H1 (cell line): ENCODE data around the gene SHLD1. TPM values are rescaled to one million over a fixed set of nuclear protein-coding genes. Genes with fewer than 3 reads are reported as not detected.

Source experiments
- CHD7 ChIP-seq: fragments of 300-600 bp; sonication (generic); IDR thresholded peaks from 2 replicates; pipeline ENCODE4 v1.7.1; 2012; ENCODE audit warnings: low read length, moderate library complexity, mild to moderate bottlenecking, inconsistent platforms; ENCODE audit not compliant: insufficient replicate concordance
- polyA plus RNA-seq, 7 experiments: library from polyadenylated mRNA; depleted of rRNA in 3 of 7; stranded (reverse) in 5 of 7; unstranded in 2 of 7; fragments of >200 nt in 5 of 7; fragments of 200-250 nt in 2 of 7; gene quantifications; 1 replicate in 5 of 7; 2 replicates in 1 of 7; 4 replicates in 1 of 7; pipeline versions ENCODE4 v1.2.1 to v1.2.3, GENCODE V29; 2011 to 2013; ENCODE audit warnings: missing spikeins in 2 of 7, mixed read lengths in 2 of 7
- total RNA-seq: library from RNA; stranded (reverse); fragmentation: NEBNext Ultra II Directional; extraction: Animal tissue kit (Norgen Biotek cat#: 25700); gene quantifications from 2 replicates; pipeline ENCODE4 v1.2.1, GENCODE V29; 2021

SHLD1 gene
- total and polyA plus RNA-seq, 2 of the 8 experiments (the other 6 are each of a cell fraction or from before 2014, with no cell fraction given), result 4.2 to 6.5 TPM

- TF ChIP-seq CHD7, result no peak
These were observed 59.3 kb downstream of the SHLD1 start (continued) for GRCh38 chr20:5809495-5809894.
